Motor neuron (in vitro differentiated cells): ENCODE data around the gene GBX1. TPM values are rescaled to one million over a fixed set of nuclear protein-coding genes. Genes with fewer than 3 reads are reported as not detected.
A peak's percentile ranks its signal among the peaks of the same experiment; 100 is the strongest.

ENCODE experiments used
- ATAC-seq, 8 experiments: fragments of 200-7000 bp; cut with Tn5 transposase; replicated peaks in 6 of 8; 2 replicates each; pipeline ENCODE4 v1.8.0; 2021; ENCODE audit warnings: mild to moderate bottlenecking in 8 of 8, moderate library complexity in 8 of 8
- H3K27ac ChIP-seq, 2 donors: fragments of 250-450 bp; sonication (Bioruptor Pico); 2 replicates each; pipeline ENCODE4 v1.9.0; 2021; ENCODE audit warnings: antibody characterized with exemption in 2 of 2, mild to moderate bottlenecking in 2 of 2, moderate library complexity in 1 of 2
- H3K4me1 ChIP-seq, 2 donors: fragments of 250-450 bp; sonication (Bioruptor Pico); replicated peaks in 1 of 2; 2 replicates each; pipeline ENCODE4 v1.6.1; 2021; ENCODE audit warnings: antibody characterized with exemption in 2 of 2, mild to moderate bottlenecking in 2 of 2, moderate library complexity in 1 of 2
- H3K4me3 ChIP-seq, 5 donors: fragments of 250-450 bp; sonication (Bioruptor Pico); 2 replicates each; pipeline ENCODE4 v1.9.0; 2021; ENCODE audit warnings: antibody characterized with exemption in 5 of 5, mild to moderate bottlenecking in 5 of 5, moderate library complexity in 4 of 5
- WGBS, 10 experiments: fragments of 450-650 bp; shearing (Covaris generic); methylation state at CpG; one replicate each; pipeline ENCODE4 v1.0.0; 2022; 5-methylcytosine and 5-hydroxymethylcytosine counted together
- in situ Hi-C, 9 experiments: fragments of 400-800 bp; cut with MboI; loops; one replicate each; pipeline ENCODE4 v1.15.0; 2021; ENCODE audit warnings: low sequenced_read_pairs in 9 of 9, low pct_unique_long_range_greater_than_20kb in 2 of 9; ENCODE audit not compliant: unreplicated experiment in 9 of 9
- total RNA-seq, 8 experiments: library from RNA; unstranded; fragments of 300-600 nt; gene quantifications; 2 replicates each; pipeline versions ENCODE4 v1.2.3 to v1.2.4, GENCODE V29; 2022

The GBX1 gene
- total RNA-seq, 8 experiments from 2014 or later = 0.22 to 1.5 (median 0.78) TPM; not detected in 3

GRCh38 chr7:151102991-151103390 is 64.5 kb downstream of the GBX1 start:
- WGBS, 10 experiments = 64 to 100% (median 83%) methylated on average over 1 to 3 of the region's 3 CpGs; no CpG with 5 or more reads in 2 of the 10 experiments
- in situ Hi-C loops = no loop called here
- peaks cover 0 to 4% of the 10 kb centered on the region in 2 donors for H3K4me1 ChIP-seq

GRCh38 chr7:151101621-151102396 is 65.7 kb downstream of the GBX1 start:
- 60 to 100% (median 79%) methylated on average over 2 to 13 of the region's 24 CpGs; no CpG with 5 or more reads in 3 of the 10 experiments for WGBS, 10 experiments
- no peak for ATAC-seq

More at GRCh38 chr7:151102991-151103390, 64.5 kb downstream of the GBX1 start:
- ATAC-seq = no peak
- H3K27ac ChIP-seq = no peak overlapping the region
- no peak overlapping the region for H3K4me3 ChIP-seq

GRCh38 chr7:151100921-151101320 is 66.6 kb downstream of the GBX1 start:
- Histone ChIP-seq H3K27ac (no peak overlapping the region), H3K4me1 (peaks cover 0 to 4% of the 10 kb centered on the region in 2 donors), H3K4me3 (no peak overlapping the region)
- 81% methylated on average over 4 of the region's 10 CpGs; no CpG with 5 or more reads in 9 of the 10 experiments for WGBS, 10 experiments
- no peak for ATAC-seq
- in situ Hi-C loops = no loop called here

More at GRCh38 chr7:151101621-151102396, 65.7 kb downstream of the GBX1 start:
- in situ Hi-C loops = no loop called here
- Histone ChIP-seq H3K4me1 (peaks cover 0 to 4% of the 10 kb centered on the region in 2 donors), H3K4me3 (no peak overlapping the region), H3K27ac (no peak overlapping the region)

DNA sequence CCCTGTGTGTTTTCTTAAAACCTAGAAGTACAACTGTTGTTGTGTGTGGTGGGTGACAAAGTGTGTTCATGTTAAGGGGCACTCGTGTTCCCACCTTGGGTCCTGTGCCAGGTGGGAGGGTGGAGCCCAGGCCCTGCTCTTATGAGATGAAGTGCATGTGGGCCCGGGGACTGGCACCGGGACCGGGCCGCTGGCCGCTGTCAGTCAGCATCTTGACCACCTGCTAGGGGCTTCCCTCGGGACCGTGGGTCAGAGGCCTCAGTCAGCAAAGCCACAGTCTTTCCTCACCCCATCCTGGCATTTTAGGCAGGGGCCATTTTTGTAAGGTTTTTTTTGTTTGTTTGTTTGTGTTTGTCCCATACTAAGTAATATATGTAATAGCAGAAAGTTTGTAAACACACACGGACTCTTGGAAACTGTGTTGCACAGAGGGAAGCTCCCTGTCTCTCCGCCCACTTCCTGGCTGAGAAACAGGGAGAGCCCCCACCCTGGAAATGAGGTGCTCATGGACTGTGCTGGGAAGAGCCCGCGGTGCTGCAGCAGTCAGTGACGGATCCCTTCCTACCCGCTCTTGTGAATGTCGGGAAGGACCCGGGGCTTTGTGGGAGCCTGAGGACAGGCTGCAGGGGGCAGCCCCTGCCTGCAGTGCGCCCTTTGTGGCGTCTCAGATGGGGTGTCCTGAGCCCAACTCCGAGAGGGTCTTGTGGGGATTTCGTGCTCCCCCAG is 67.8 kb downstream of the GBX1 start:
- H3K27ac ChIP-seq = no peak overlapping the region
- ATAC-seq = peak in 3 of 8 experiments; percentile 36 to 64 (median 59)
- in situ Hi-C loops = no loop called here

More for the DNA sequence above, 67.8 kb downstream of the GBX1 start:
- 20 to 100% (median 67%) methylated on average over 1 to 17 of the region's 20 CpGs; no CpG with 5 or more reads in 5 of the 10 experiments for WGBS, 10 experiments
- peaks cover 0 to 4% of the 10 kb centered on the region in 2 donors for H3K4me1 ChIP-seq
- H3K4me3 ChIP-seq = no peak overlapping the region

Other genes with a start within 250 kb of the GBX1 start
- gene KCNH2, start 189.4 kb downstream of the GBX1 start, total RNA-seq = 10 to 100 TPM in 5 of 8 experiments, under 1 TPM in 3; 0.38 to 38.5 (median 20.9) TPM
- 1 to 10 TPM in 6 of 8 experiments, under 1 TPM in 2; 0.33 to 4.0 (median 1.7) TPM for gene NOS3, start 176.7 kb downstream of the GBX1 start, total RNA-seq
- gene ATG9B, start 143.2 kb downstream of the GBX1 start, total RNA-seq = 1 to 10 TPM in 7 of 8 experiments, under 1 TPM in 1; 0.36 to 6.7 (median 2.2) TPM
- gene ABCB8, start 139.2 kb downstream of the GBX1 start, total RNA-seq = 10 to 100 TPM; 13.5 to 38.1 (median 27.0) TPM
- 1 to 10 TPM in 7 of 8 experiments, under 1 TPM in 1; 0.76 to 5.0 (median 2.5) TPM for gene ASIC3, start 119.2 kb downstream of the GBX1 start, total RNA-seq
- 10 to 100 TPM; 18.7 to 28.6 (median 22.3) TPM for gene CDK5, start 109.8 kb downstream of the GBX1 start, total RNA-seq
- 100 to 1,000 TPM in 3 of 8 experiments, 10 to 100 TPM in 5; 17.1 to 165 (median 45.8) TPM for gene SLC4A2, start 108.1 kb downstream of the GBX1 start, total RNA-seq
- gene FASTK, start 86.9 kb downstream of the GBX1 start, total RNA-seq = 10 to 100 TPM; 33.5 to 79.4 (median 59.9) TPM
- 10 to 100 TPM; 18.2 to 33.3 (median 30.6) TPM for gene TMUB1, start 84.2 kb downstream of the GBX1 start, total RNA-seq
- 10 to 100 TPM; 34.1 to 84.7 (median 57.2) TPM for gene AGAP3, start 81.2 kb downstream of the GBX1 start, total RNA-seq
- gene ASB10, start 19.6 kb upstream of the GBX1 start, total RNA-seq = under 1 TPM in 2 of 8 experiments, not detected in 6; 0.33 to 0.56 TPM
- gene H2BK1, start 42.8 kb upstream of the GBX1 start, total RNA-seq = under 1 TPM in 1 of 8 experiments, not detected in 7; 0.96 TPM
- gene ABCF2, start 59.5 kb upstream of the GBX1 start, total RNA-seq = 10 to 100 TPM; 22.1 to 77.3 (median 43.9) TPM
- 10 to 100 TPM; 11.3 to 57.9 (median 30.9) TPM for gene CHPF2, start 64.8 kb upstream of the GBX1 start, total RNA-seq
- gene SMARCD3, start 81.0 kb upstream of the GBX1 start, total RNA-seq = 10 to 100 TPM; 12.8 to 88.7 (median 35.0) TPM
- gene NUB1, start 174.1 kb upstream of the GBX1 start, total RNA-seq = 10 to 100 TPM; 37.3 to 94.9 (median 53.2) TPM
- gene WDR86, start 242.3 kb upstream of the GBX1 start, total RNA-seq = 10 to 100 TPM in 5 of 8 experiments, 1 to 10 TPM in 1, under 1 TPM in 2; 0.56 to 35.3 (median 21.8) TPM